Neuronal stem cell (in vitro differentiated cells): ENCODE data around the gene LCP1.

Experiments
- DNase-seq: peaks from one replicate; pipeline ENCODE4 v3.0.0-alpha.2; 2013; ENCODE audit warnings: low spot score
- H2AFZ ChIP-seq: one replicate; pipeline ENCODE4 v1.6.1; 2013; ENCODE audit warnings: mild to moderate bottlenecking, low read length, inconsistent platforms
- H2AK5ac ChIP-seq: 2 replicates; pipeline ENCODE4 v1.6.1; 2013; ENCODE audit warnings: low read depth, mild to moderate bottlenecking, inconsistent platforms, low read length, moderate library complexity, mixed read lengths
- H2BK120ac ChIP-seq: 2 replicates; pipeline ENCODE4 v1.6.1; 2013; ENCODE audit warnings: low read depth, mild to moderate bottlenecking, inconsistent platforms, low read length, moderate library complexity, mixed read lengths
- H2BK12ac ChIP-seq: one replicate; pipeline ENCODE4 v1.6.1; 2013; ENCODE audit warnings: low read length, inconsistent platforms
- H2BK15ac ChIP-seq: 2 replicates; pipeline ENCODE4 v1.6.1; 2013; ENCODE audit warnings: mild to moderate bottlenecking, low read length, inconsistent platforms, mixed read lengths
- H2BK5ac ChIP-seq: one replicate; pipeline ENCODE4 v1.6.1; 2013; ENCODE audit warnings: inconsistent platforms, mild to moderate bottlenecking, low read length, moderate library complexity
- H3K14ac ChIP-seq: one replicate; pipeline ENCODE4 v1.6.1; 2013; ENCODE audit warnings: low read length, inconsistent platforms
- H3K18ac ChIP-seq: 2 replicates; pipeline ENCODE4 v1.6.1; 2013; ENCODE audit warnings: low read length, inconsistent platforms
- H3K23ac ChIP-seq: 2 replicates; pipeline ENCODE4 v1.6.1; 2013; ENCODE audit warnings: low read depth, mild to moderate bottlenecking, mixed read lengths, low read length, inconsistent platforms; ENCODE audit not compliant: poor library complexity
- H3K27ac ChIP-seq: replicated peaks from 3 replicates; pipeline ENCODE4 v1.5.1; 2013; ENCODE audit warnings: low read length, inconsistent platforms
- H3K27me3 ChIP-seq, 3 experiments: 2 replicates each; pipeline ENCODE4 v1.6.1; 2013; ENCODE audit warnings: low read length in 3 of 3, mild to moderate bottlenecking in 2 of 3, inconsistent platforms in 1 of 3, low read depth in 1 of 3, mixed read lengths in 1 of 3, moderate library complexity in 1 of 3; ENCODE audit not compliant: control insufficient read depth in 3 of 3, insufficient read depth in 3 of 3
- H3K36me3 ChIP-seq, 2 donors: replicated peaks in 1 of 2; 2 replicates each; pipeline ENCODE4 v1.6.1; 2013; ENCODE audit warnings: low read length in 2 of 2; ENCODE audit not compliant: control insufficient read depth in 2 of 2, insufficient read depth in 2 of 2
- H3K4ac ChIP-seq: 2 replicates; pipeline ENCODE4 v1.6.1; 2013; ENCODE audit warnings: inconsistent platforms, mild to moderate bottlenecking, low read length, moderate library complexity
- H3K4me1 ChIP-seq, 2 donors: 1 replicate in 1 of 2; 2 replicates in 1 of 2; pipeline ENCODE4 v1.6.1; 2013; ENCODE audit warnings: low read length in 2 of 2, low read depth in 1 of 2; ENCODE audit not compliant: control insufficient read depth in 2 of 2, insufficient read depth in 1 of 2
- H3K4me2 ChIP-seq: one replicate; pipeline ENCODE4 v1.6.1; 2013; ENCODE audit warnings: mild to moderate bottlenecking, low read length, inconsistent platforms; ENCODE audit not compliant: insufficient read depth, poor library complexity, severe bottlenecking
- H3K4me3 ChIP-seq, 2 donors: 2 replicates each; pipeline ENCODE4 v1.5.1; 2013; ENCODE audit warnings: low read length in 2 of 2, mild to moderate bottlenecking in 2 of 2, inconsistent platforms in 1 of 2, moderate library complexity in 1 of 2
- H3K79me1 ChIP-seq: one replicate; pipeline ENCODE4 v1.6.1; 2013; ENCODE audit warnings: low read depth, mild to moderate bottlenecking, inconsistent platforms, low read length, moderate library complexity
- H3K9ac ChIP-seq: one replicate; pipeline ENCODE4 v1.6.1; 2013; ENCODE audit warnings: mild to moderate bottlenecking, low read depth, low read length, inconsistent platforms; ENCODE audit not compliant: poor library complexity
- H3K9me3 ChIP-seq, 2 donors: replicated peaks in 1 of 2; 2 replicates each; pipeline versions ENCODE3 to v1.6.1; 2013; ENCODE audit warnings: low read length in 2 of 2, mild to moderate bottlenecking in 2 of 2, inconsistent platforms in 1 of 2, low read depth in 1 of 2, mixed read lengths in 1 of 2, moderate library complexity in 1 of 2; ENCODE audit not compliant: control insufficient read depth in 2 of 2, insufficient read depth in 1 of 2
- H4K8ac ChIP-seq: one replicate; pipeline ENCODE4 v1.6.1; 2013; ENCODE audit warnings: low read depth, mild to moderate bottlenecking, inconsistent platforms, low read length, moderate library complexity
- H4K91ac ChIP-seq: one replicate; pipeline ENCODE4 v1.6.1; 2013; ENCODE audit warnings: low read length, low read depth, mild to moderate bottlenecking, inconsistent platforms; ENCODE audit not compliant: poor library complexity
- WGBS, 2 donors: extraction: QIAGEN DNeasy Blood & Tissue Kit; methylation state at CpG; one replicate each; pipeline ENCODE4 v1.1.7; 2013; ENCODE audit warnings: missing lambda C conversion rate in 2 of 2, mixed read lengths in 1 of 2; ENCODE audit not compliant: insufficient read length in 2 of 2, insufficient replicate concordance in 1 of 2; ENCODE audit errors: extremely low coverage in 2 of 2; 5-methylcytosine and 5-hydroxymethylcytosine counted together

LCP1 gene

GRCh38 chr13:46129955-46130618 lies 51.9 kb downstream of the LCP1 start:
- Histone ChIP-seq H2BK15ac (no peak overlapping the region), H2AK5ac (no peak overlapping the region), H3K4me2 (no peak overlapping the region), H3K14ac (no peak overlapping the region), H3K23ac (no peak overlapping the region), H2AFZ (no peak overlapping the region), H4K91ac (no peak overlapping the region), H3K79me1 (no peaks in the 10 kb centered on the region), H2BK120ac (no peak overlapping the region), H3K9me3 (no peaks in the 10 kb centered on the region), H3K4ac (no peak overlapping the region), H3K27ac (no peak overlapping the region), H3K4me3 (no peak overlapping the region), H4K8ac (no peak overlapping the region), H3K4me1 (no peaks in the 10 kb centered on the region), H3K36me3 (no peaks in the 10 kb centered on the region), H3K18ac (no peak overlapping the region), H3K27me3 (no peaks in the 10 kb centered on the region), H3K9ac (no peak overlapping the region), H2BK5ac (no peak overlapping the region), H2BK12ac (no peak overlapping the region)
- WGBS, 2 donors: no CpG with 5 or more reads among the region's 3 CpGs
- DNase-seq: no peak

- H3K4me2 ChIP-seq: no peak overlapping the region
- no peak overlapping the region for H3K18ac ChIP-seq
- no peak overlapping the region for H2BK12ac ChIP-seq
- H2AFZ ChIP-seq: no peak overlapping the region
- no peak overlapping the region for H3K14ac ChIP-seq
- H2AK5ac ChIP-seq: no peak overlapping the region
- no peak overlapping the region for H2BK15ac ChIP-seq
- no peak for DNase-seq
- H2BK120ac ChIP-seq: no peak overlapping the region
- no peak overlapping the region for H3K4ac ChIP-seq
- no peak overlapping the region for H3K4me3 ChIP-seq
- no peak overlapping the region for H3K23ac ChIP-seq
- no peaks in the 10 kb centered on the region for H3K9me3 ChIP-seq
- no peaks in the 10 kb centered on the region for H3K4me1 ChIP-seq
- no peaks in the 10 kb centered on the region for H3K27me3 ChIP-seq
- WGBS, 2 donors: no CpG with 5 or more reads among the region's 2 CpGs
- no peak overlapping the region for H3K9ac ChIP-seq
- no peak overlapping the region for H3K27ac ChIP-seq
- no peak overlapping the region for H4K91ac ChIP-seq
- no peak overlapping the region for H4K8ac ChIP-seq
- no peak overlapping the region for H2BK5ac ChIP-seq
- H3K79me1 ChIP-seq: no peaks in the 10 kb centered on the region
- no peaks in the 10 kb centered on the region for H3K36me3 ChIP-seq
These were observed 52.9 kb downstream of the LCP1 start for GRCh38 chr13:46129124-46129523.

- no peak overlapping the region for H2BK5ac ChIP-seq
- no peak for DNase-seq
- no peak overlapping the region for H3K27ac ChIP-seq
- H3K9ac ChIP-seq: no peak overlapping the region
- no peaks in the 10 kb centered on the region for H3K79me1 ChIP-seq
- H2AK5ac ChIP-seq: no peak overlapping the region
- no peaks in the 10 kb centered on the region for H3K36me3 ChIP-seq
- no CpG with 5 or more reads among the region's 7 CpGs for WGBS, 2 donors
- H3K4me3 ChIP-seq: no peak overlapping the region
- no peak overlapping the region for H2AFZ ChIP-seq
- no peaks in the 10 kb centered on the region for H3K9me3 ChIP-seq
- no peak overlapping the region for H2BK15ac ChIP-seq
- H3K14ac ChIP-seq: no peak overlapping the region
- no peak overlapping the region for H4K91ac ChIP-seq
- no peak overlapping the region for H2BK12ac ChIP-seq
- no peak overlapping the region for H2BK120ac ChIP-seq
- H3K18ac ChIP-seq: no peak overlapping the region
- H3K4me2 ChIP-seq: no peak overlapping the region
- H3K23ac ChIP-seq: no peak overlapping the region
- H3K4ac ChIP-seq: no peak overlapping the region
- H3K4me1 ChIP-seq: no peaks in the 10 kb centered on the region
- no peaks in the 10 kb centered on the region for H3K27me3 ChIP-seq
- no peak overlapping the region for H4K8ac ChIP-seq
These were observed 54.5 kb downstream of the LCP1 start for GRCh38 chr13:46127358-46128023.

GRCh38 chr13:46126552-46127357 lies 55.2 kb downstream of the LCP1 start:
- WGBS, 2 donors: no CpG with 5 or more reads among the region's 6 CpGs
- H3K14ac ChIP-seq: no peak overlapping the region
- H2AK5ac ChIP-seq: no peak overlapping the region

More at GRCh38 chr13:46126552-46127357, 55.2 kb downstream of the LCP1 start:
- no peak overlapping the region for H4K8ac ChIP-seq
- no peak overlapping the region for H3K4ac ChIP-seq
- H3K4me1 ChIP-seq: no peaks in the 10 kb centered on the region
- no peaks in the 10 kb centered on the region for H3K9me3 ChIP-seq
- H3K79me1 ChIP-seq: no peaks in the 10 kb centered on the region
- H3K18ac ChIP-seq: no peak overlapping the region
- no peak overlapping the region for H3K9ac ChIP-seq
- no peak overlapping the region for H3K4me3 ChIP-seq
- no peak overlapping the region for H2AFZ ChIP-seq
- H3K27ac ChIP-seq: no peak overlapping the region
- H2BK120ac ChIP-seq: no peak overlapping the region
- H2BK5ac ChIP-seq: no peak overlapping the region
- DNase-seq: peak; percentile 61
- no peak overlapping the region for H4K91ac ChIP-seq
- H3K23ac ChIP-seq: no peak overlapping the region
- H3K27me3 ChIP-seq: no peaks in the 10 kb centered on the region
- no peak overlapping the region for H2BK15ac ChIP-seq
- H3K36me3 ChIP-seq: no peaks in the 10 kb centered on the region
- H2BK12ac ChIP-seq: no peak overlapping the region
- no peak overlapping the region for H3K4me2 ChIP-seq
